Measurements from ENCODE around the gene AKAP13.
"Not testable (repeated sequence)": the region's sequence is repeated elsewhere in the genome, so short reads cannot be mapped to it uniquely, and the experiment has no call there.

The AKAP13 gene

GRCh38 chr15:85348048-85348766, 32.2 kb upstream of the AKAP13 start:
- not testable (repeated sequence) for DNase-seq (ENCODE audit: insufficient read length, low spot score); FAIRE-seq

- DNase-seq (ENCODE audit: insufficient read length, low spot score); FAIRE-seq: not testable (repeated sequence)
Observed at GRCh38 chr15:85349062-85349461, 31.3 kb upstream of the AKAP13 start.

GRCh38 chr15:85350395-85350794, 30.0 kb upstream of the AKAP13 start:
- no peak for DNase-seq (ENCODE audit: insufficient read length, low spot score)
- no peak for FAIRE-seq
- no peak for TF ChIP-seq CTCF (IDR thresholded peaks at IDR 0.05; ENCODE audit: insufficient read depth, missing control alignments)

GRCh38 chr15:85351501-85351900, 28.9 kb upstream of the AKAP13 start:
- DNase-seq (ENCODE audit: insufficient read length, low spot score); FAIRE-seq: not testable (repeated sequence)

- no peak for TF ChIP-seq CTCF (IDR thresholded peaks at IDR 0.05; ENCODE audit: insufficient read depth, missing control alignments)
- DNase-seq (ENCODE audit: insufficient read length, low spot score) (no peak), FAIRE-seq (no peak)
Observed at GRCh38 chr15:85351965-85352364, 28.4 kb upstream of the AKAP13 start.

GRCh38 chr15:85353516-85353915, 26.9 kb upstream of the AKAP13 start:
- DNase-seq (ENCODE audit: insufficient read length, low spot score) (no peak), FAIRE-seq (no peak)
- no peak for TF ChIP-seq CTCF (IDR thresholded peaks at IDR 0.05; ENCODE audit: insufficient read depth, missing control alignments)

- FAIRE-seq (no peak), DNase-seq (ENCODE audit: insufficient read length, low spot score) (no peak)
- no peak for TF ChIP-seq CTCF (IDR thresholded peaks at IDR 0.05; ENCODE audit: insufficient read depth, missing control alignments)
Observed at GRCh38 chr15:85354461-85354860, 25.9 kb upstream of the AKAP13 start.

- DNase-seq (ENCODE audit: insufficient read length, low spot score) (no peak), FAIRE-seq (no peak)
- no peak for TF ChIP-seq CTCF (IDR thresholded peaks at IDR 0.05; ENCODE audit: insufficient read depth, missing control alignments)
Observed at GRCh38 chr15:85354948-85355347, 25.5 kb upstream of the AKAP13 start.

- no peak for TF ChIP-seq CTCF (IDR thresholded peaks at IDR 0.05; ENCODE audit: insufficient read depth, missing control alignments)
- FAIRE-seq (no peak), DNase-seq (ENCODE audit: insufficient read length, low spot score) (no peak)
Observed at GRCh38 chr15:85356276-85356675, 24.1 kb upstream of the AKAP13 start.

Measured in D721Med (cell line).